Measurements from ENCODE around the gene SPEN. TPM values are rescaled to one million over a fixed set of nuclear protein-coding genes. Genes with fewer than 3 reads are reported as not detected.

SPEN gene
- total and polyA plus RNA-seq, 10 of the 15 experiments (the other 5 are each of a cell fraction or from before 2014, with no cell fraction given): 5.2 to 58.7 (median 20.1) TPM

GRCh38 chr1:15802234-15802965 is 45.1 kb upstream of the SPEN start:
- ATAC-seq: no peak
- no peaks in the 10 kb centered on the region for H3K27me3 ChIP-seq (replicated peaks in 1 of 2; ENCODE audit: control insufficient read depth in 2 of 2, insufficient read depth in 2 of 2, low read length in 1 of 2)
- no peaks in the 10 kb centered on the region for H3K9me3 ChIP-seq (replicated peaks; ENCODE audit: control insufficient read depth, insufficient read depth, low read length)
- H3K36me3 ChIP-seq (ENCODE audit: control insufficient read depth in 2 of 2, insufficient read depth in 2 of 2, low read length in 1 of 2): no peaks in the 10 kb centered on the region
- WGBS (ENCODE audit: insufficient coverage, insufficient replicate concordance, low lambda C conversion rate, missing lambda C conversion rate): 38% methylated on average over 17 of the region's 17 CpGs
- in situ Hi-C loops (cut with MboI) (no loop called here), intact Hi-C loops (cut with micrococcal nuclease; ENCODE audit: unreplicated experiment) (loop anchor here (2.0 to 5.0 kb wide), 2 partner anchors 205 to 230 kb away; no protein-coding TSS in a partner anchor)
- H3K4me1 ChIP-seq (ENCODE audit: control insufficient read depth, insufficient read depth, low read length): no peaks in the 10 kb centered on the region
- no peak overlapping the region for H3K4me3 ChIP-seq
- no peak for FAIRE-seq
- ChIA-PET RAD21 (ENCODE audit: unreplicated experiment) (interaction anchor here (1.7 to 2.6 kb wide), 2 partner anchors 10 to 13 kb away, joined by 6 to 10 read pairs; no protein-coding TSS in a partner anchor), SMC1A (ENCODE audit: uncharacterized antibody, unreplicated experiment) (interaction anchor here (0.7 to 2.2 kb wide), 3 partner anchors 10 to 195 kb away, joined by 3 to 5 read pairs (median 4); no protein-coding TSS in a partner anchor), CTCF (interaction anchor here (0.6 to 2.8 kb wide), 10 partner anchors 8 to 207 kb away, joined by 3 to 17 read pairs (median 4); partner anchors contain the start of gene SRARP), POLR2A (interaction anchor here (0.5 kb wide), 1 partner anchor 136 kb away, joined by 3 read pairs; no protein-coding TSS in a partner anchor)
- H3K27ac ChIP-seq (ENCODE audit: control insufficient read depth, insufficient read depth): no peak overlapping the region
- no peak overlapping the region for H2AFZ ChIP-seq (ENCODE audit: control insufficient read depth, low read depth, low read length)
- DNase-seq (ENCODE audit: low read depth, low spot score): no peak
- BruUV-seq (replicated peaks): no TSS peak
- no peaks in the 10 kb centered on the region for H4K20me1 ChIP-seq (ENCODE audit: control insufficient read depth, insufficient read depth)
- TF ChIP-seq WRNIP1 (IDR thresholded peaks at IDR 0.05; ENCODE audit: borderline replicate concordance, low read depth, low read length): no peak
- TF ChIP-seq SRF (IDR thresholded peaks at IDR 0.05; ENCODE audit: low read depth in 2 of 2, low read length in 2 of 2): no peak
- TF ChIP-seq EGR1 (IDR thresholded peaks at IDR 0.05; ENCODE audit: borderline replicate concordance in 1 of 2, low read depth in 2 of 2, low read length in 2 of 2): no peak
- TF ChIP-seq GATAD2B (conservative IDR thresholded peaks at IDR 0.05; ENCODE audit: low read depth): no peak
- TF ChIP-seq SREBF2 (IDR thresholded peaks at IDR 0.05; ENCODE audit: low read length): no peak
- TF ChIP-seq ZBTB11 (CRISPR knock-in tag; IDR thresholded peaks at IDR 0.05): no peak
- no peak for TF ChIP-seq NR2C2 (IDR thresholded peaks at IDR 0.05; ENCODE audit: borderline replicate concordance, control insufficient read depth, insufficient read length, low read depth)
- no peak for TF ChIP-seq TAF1 (IDR thresholded peaks at IDR 0.05; ENCODE audit: borderline replicate concordance, low read depth, low read length)
- TF ChIP-seq SIX5 (IDR thresholded peaks at IDR 0.05; ENCODE audit: low read depth, low read length, severe bottlenecking): no peak
- no peak for TF ChIP-seq NR2C1 (IDR thresholded peaks at IDR 0.05)
- TF ChIP-seq CBX3 (IDR thresholded peaks at IDR 0.05; ENCODE audit: borderline replicate concordance, low read depth): no peak
- TF ChIP-seq FOXK2 (IDR thresholded peaks at IDR 0.05): no peak
- no peak for TF ChIP-seq SMC3 (IDR thresholded peaks at IDR 0.05; ENCODE audit: borderline replicate concordance, low read length)
- no peak for TF ChIP-seq RAD21 (IDR thresholded peaks at IDR 0.05; ENCODE audit: insufficient read depth, low read depth, low read length)
- TF ChIP-seq CHD2 (IDR thresholded peaks at IDR 0.05; ENCODE audit: borderline replicate concordance, low read depth, low read length): no peak
- no peak for TF ChIP-seq BHLHE40 (IDR thresholded peaks at IDR 0.05; ENCODE audit: borderline replicate concordance in 1 of 2, low read depth in 2 of 2, low read length in 1 of 2)
- TF ChIP-seq ZBTB33 (IDR thresholded peaks at IDR 0.05): no peak
- TF ChIP-seq TBL1XR1 (IDR thresholded peaks at IDR 0.05; ENCODE audit: low read depth, low read length): no peak
- H3K4me2 ChIP-seq (ENCODE audit: control insufficient read depth, insufficient read depth): no peak overlapping the region
- H3K79me2 ChIP-seq (ENCODE audit: control insufficient read depth, insufficient read depth, low read length): no peaks in the 10 kb centered on the region
- H3K9ac ChIP-seq (ENCODE audit: control insufficient read depth, insufficient read depth, low read length): no peak overlapping the region
